ENCODE results near the gene ATG2B.

The ATG2B gene, protein sequence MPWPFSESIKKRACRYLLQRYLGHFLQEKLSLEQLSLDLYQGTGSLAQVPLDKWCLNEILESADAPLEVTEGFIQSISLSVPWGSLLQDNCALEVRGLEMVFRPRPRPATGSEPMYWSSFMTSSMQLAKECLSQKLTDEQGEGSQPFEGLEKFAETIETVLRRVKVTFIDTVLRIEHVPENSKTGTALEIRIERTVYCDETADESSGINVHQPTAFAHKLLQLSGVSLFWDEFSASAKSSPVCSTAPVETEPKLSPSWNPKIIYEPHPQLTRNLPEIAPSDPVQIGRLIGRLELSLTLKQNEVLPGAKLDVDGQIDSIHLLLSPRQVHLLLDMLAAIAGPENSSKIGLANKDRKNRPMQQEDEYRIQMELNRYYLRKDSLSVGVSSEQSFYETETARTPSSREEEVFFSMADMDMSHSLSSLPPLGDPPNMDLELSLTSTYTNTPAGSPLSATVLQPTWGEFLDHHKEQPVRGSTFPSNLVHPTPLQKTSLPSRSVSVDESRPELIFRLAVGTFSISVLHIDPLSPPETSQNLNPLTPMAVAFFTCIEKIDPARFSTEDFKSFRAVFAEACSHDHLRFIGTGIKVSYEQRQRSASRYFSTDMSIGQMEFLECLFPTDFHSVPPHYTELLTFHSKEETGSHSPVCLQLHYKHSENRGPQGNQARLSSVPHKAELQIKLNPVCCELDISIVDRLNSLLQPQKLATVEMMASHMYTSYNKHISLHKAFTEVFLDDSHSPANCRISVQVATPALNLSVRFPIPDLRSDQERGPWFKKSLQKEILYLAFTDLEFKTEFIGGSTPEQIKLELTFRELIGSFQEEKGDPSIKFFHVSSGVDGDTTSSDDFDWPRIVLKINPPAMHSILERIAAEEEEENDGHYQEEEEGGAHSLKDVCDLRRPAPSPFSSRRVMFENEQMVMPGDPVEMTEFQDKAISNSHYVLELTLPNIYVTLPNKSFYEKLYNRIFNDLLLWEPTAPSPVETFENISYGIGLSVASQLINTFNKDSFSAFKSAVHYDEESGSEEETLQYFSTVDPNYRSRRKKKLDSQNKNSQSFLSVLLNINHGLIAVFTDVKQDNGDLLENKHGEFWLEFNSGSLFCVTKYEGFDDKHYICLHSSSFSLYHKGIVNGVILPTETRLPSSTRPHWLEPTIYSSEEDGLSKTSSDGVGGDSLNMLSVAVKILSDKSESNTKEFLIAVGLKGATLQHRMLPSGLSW (N-terminal part only)

DNA sequence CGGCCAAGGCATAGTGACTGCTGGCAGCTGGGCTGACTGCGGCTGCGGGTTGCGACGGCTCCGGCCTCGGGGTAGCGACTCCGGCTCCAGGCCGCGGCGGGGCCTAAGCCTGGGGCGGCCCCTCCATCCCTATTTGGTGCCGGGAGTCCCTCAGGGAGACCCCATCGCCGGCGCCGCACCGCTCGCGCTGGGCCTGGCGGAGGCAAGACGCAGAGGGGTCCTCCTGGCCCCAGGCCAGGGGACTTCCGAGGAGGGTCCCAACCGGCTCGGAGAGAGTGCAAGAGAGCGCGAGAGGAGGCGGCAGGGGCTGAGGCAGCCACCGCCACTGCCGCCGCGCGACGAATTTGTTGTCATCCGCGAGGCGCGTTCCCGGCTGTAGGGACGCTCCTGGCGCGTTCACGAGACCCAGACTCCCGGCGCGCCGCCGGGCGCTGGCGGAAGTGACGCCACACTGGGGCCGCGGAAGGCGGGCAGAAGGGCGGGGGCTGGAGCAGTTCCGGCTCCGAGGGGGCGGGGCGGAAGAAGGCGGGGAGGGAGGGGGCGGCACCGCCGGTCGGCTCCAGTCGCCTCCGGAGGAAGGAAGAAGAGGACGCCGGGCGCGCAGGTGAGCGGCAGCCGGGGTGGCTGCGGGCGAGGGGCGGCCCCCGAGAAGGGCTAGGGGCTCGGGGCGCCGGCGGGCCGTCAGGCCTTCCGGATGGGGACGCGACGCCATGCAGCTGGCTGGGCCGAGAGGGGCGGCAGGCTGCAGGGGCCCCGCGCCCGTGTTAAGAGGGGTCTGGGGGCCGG is at the start of gene ATG2B, which contains the start of gene GSKIP:
Gene ATG2B (minus strand): TSS at position 377 of the 786 bp plus-strand sequence. CDS start 365 bp downstream, at position 12.
Gene GSKIP (plus strand): TSS at position 562 of the 786 bp plus-strand sequence. CDS start 18,722 bp downstream, outside the sequence.
- peak; percentile 81 for DNase-seq (ENCODE audit: low spot score)

DNA sequence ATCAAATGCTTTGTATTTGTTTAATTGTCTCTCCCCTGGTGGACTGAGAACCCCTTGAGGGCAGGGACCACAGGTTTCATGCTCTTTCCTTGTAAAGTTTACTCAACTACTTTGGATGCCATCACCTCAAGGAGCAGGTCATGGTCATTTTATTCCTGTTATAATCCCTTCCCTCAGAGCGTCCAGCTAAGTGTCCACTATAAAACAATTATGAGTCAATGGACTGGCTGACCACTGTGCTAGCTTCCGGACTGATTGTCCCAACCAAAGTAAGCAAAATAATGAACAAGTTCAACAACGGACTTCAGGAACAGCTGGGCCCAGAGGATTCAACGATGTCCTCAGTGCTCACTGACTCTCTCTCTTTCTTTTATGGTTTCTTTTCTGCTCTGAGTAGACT is 47.0 kb upstream of the ATG2B start:
- no peak for DNase-seq (ENCODE audit: low spot score)

DNA sequence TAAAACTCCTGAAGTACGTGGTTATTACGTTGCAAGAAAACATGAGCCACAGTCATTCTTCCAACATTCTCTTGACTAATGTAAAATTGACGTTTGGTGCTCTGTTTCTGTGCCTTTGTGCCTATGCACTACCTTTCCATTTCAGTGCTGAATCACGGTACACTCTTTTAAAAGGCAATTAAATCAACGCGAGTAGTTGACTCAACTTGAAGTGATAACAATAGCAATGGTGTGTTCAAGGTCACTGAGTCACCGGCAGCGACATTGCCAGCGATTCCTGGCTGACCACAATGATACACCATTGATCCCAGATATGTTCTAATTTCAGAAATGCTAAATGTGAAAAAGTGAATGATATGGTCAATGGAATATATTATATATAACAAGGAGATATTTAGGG is 46.6 kb upstream of the ATG2B start:
- no peak for DNase-seq (ENCODE audit: low spot score)

DNA sequence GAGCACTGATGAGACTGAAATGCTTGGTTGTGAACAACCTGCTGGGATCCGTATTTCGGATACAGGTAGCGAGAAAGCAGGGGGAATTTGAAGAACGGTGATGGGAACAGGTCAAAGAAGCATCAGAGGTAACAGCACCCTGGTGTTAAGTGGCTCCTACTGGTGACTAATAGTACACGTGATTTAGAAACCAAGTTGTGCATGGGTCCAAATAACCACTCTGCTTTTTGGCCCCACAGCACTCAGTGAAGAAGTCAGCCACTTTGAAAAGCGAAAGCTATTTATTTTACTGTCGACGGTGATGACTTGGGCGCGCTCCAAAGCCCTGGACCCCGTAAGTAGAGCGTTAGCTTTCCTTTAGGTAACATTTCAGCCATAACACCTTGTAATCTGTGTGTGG is 45.5 kb upstream of the ATG2B start:
- no peak for DNase-seq (ENCODE audit: low spot score)

DNA sequence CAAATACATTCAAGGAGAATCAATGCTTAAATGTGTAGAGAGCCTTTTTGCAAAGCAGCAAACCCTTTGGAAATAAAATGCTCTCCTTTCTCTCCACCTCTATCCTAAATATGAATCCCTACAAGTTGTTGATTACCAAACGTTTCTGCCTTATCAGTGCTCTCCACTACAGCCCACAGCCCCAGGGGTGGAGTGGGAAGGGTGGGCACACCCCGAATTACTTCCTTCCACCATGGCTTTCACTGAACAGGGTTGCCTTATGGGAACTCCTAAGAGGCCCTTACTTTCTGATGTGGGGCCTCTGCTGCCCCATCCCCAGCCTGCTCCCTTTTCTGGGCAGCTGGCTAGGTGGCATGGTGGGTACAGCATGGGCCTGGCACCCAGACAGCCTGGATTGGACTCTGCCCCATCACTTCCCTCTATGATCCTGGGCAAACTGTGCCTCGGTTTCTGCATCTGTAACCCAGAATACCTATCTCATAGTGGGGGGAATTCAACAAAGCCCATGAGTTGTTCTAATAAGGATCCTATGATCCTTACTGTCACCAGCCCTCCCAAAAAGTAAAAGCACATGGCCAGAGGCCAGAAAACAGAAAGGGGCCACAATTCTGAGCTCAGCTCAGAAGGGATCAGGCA is 44.9 kb upstream of the ATG2B start:
- no peak for DNase-seq (ENCODE audit: low spot score)

DNA sequence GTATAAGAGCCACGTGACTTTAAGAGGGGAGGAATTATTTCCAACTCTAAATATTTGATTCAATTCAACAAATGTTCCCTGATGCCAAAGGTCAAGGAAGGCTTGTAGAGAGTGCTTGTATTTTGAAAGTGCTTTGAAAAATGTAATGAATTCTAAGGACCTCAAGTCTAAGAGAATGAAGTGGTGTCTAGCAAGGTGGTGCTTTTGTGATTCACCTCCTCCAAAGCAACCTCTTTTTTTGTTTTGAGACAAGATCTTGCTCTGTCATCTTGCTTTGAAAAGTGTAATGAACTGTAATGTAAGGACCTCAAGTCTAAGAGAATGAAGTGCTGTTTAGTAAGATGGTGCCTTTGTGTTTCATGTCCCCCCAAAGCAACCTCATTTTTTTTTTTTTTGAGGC is 42.5 kb upstream of the ATG2B start:
- DNase-seq (ENCODE audit: low spot score) = no peak

DNA sequence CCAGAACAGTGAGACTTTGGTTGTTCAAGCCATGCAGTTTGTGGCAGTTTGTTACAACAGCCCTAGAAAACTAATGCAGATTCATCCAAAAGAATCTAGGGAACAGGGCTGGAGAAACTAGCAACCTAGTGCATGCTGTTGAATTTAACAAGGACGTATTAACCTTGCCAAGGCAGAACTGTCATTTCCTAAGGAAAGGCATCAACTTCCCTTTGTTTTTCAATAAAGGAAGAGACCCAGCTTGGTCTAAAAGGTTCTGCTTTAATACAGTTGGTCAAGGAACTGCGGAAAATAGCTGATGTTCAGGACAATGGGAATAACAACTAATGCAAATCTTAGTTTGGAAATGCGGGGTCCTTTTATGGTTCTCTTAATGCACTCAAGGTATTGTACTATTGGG is 40.3 kb upstream of the ATG2B start:
- DNase-seq (ENCODE audit: low spot score) = peak; percentile 36

DNA sequence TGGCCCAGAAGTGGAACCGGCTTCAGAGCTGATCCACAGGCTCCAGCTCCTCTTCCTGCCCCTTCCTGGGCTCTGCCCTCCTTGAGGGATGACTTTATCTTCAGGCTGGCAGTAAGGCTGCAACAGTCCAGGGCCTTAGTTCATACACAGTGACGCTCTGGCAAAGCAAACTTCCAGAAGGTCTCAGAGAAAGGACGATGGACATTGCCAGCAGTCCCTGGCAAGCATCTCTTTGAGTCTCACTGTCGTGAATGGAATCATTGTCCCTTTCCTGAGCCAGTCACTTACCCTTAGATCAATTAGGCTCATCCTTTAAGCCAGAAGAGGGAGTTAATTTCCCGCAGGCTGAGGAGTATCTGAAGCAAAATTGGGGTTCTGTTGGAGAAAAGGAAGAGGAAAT is 37.4 kb upstream of the ATG2B start:
- DNase-seq (ENCODE audit: low spot score) = no peak

DNA sequence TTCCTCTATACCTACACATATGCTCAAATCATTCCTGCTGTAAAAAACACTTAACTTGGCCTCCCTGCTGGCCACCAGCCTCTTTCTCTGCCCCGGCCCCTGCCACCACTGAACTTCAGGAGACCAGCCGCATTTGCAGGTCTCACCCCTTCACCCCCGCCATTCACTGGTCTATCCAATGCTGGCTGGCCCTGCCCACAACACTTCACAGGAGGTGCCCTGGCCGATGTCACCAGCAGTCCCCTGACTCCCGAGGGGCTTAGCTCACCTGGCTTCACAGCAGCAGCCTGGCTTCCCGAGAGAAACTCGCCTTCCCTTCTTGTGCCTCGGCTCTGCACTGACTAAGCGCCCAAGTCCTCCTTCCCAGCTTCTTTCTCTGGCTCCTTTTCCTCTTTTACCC is 36.3 kb upstream of the ATG2B start:
- no peak for DNase-seq (ENCODE audit: low spot score)

DNA sequence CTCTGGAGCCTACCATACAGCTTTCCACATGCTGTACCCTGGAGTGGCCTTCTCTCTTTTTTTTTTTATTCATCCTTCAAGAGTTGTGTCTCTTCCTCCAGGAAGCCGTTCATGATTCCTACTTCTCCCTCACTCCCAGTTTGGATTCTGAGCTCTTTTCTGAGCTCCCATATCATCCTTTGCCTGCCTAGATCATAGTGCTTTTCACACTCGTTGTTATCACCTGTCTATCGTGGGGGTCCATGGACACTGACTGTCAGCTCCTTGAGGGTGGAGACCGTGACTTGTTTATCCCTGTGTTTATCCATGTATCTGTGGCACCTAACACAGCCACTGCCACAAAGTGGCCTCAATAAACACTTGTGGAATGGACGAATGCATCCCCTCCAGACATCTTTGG is 35.8 kb upstream of the ATG2B start:
- no peak for DNase-seq (ENCODE audit: low spot score)

DNA sequence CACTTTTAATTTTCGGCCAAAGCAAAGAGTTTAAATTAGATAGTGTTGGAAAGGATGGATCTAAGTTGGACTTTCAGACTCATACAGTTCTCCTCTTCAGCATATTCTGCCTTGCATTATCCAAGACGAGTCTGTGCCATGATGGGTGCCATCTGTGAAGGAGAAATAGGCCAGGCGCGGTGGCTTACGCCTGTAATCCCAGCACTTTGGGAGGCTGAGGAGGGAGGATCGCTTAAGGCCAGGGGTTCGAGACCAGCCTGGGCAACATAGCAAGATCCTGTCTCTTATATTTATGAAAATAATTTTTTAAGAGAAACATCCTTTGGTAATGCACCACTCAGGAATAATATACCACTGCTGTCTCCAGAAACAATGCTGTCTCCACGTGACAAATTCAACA is 35.3 kb upstream of the ATG2B start:
- DNase-seq (ENCODE audit: low spot score) = no peak

DNA sequence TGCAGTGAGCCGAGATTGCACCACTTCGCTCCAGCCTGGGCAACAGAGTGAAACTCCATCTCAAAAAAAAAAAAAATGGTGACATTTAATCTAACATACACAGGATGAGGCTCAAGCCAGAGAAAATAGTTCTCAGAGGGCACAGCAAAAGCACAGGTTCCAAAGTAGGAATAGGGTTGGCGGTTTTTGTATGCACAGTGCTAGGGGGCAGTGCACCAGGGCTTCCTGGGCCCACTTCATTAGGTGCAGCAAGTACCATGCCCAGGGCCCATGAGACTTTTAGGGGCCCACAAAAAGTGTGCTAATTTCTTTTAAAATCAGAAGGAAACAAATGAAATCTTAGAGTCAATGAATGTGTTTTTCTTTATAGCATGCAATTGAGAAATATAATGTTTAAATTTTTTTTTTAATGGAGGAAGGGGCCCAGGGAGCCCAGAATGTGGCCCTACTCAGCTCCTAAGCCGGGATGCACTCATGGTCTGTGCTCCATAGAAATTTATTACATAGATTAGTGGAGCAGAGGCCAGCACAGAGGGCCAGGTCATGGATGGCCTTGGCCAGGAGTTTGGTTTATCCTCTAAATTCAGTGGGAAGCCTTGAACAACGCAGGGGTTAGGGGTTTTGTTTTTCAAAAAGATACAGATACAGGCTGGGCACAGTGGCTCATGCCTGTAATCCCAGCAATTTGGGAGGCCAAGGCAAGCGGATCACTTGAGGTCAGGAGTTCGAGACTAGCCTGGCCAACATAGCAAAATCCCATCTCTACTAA is 31.1 kb upstream of the ATG2B start:
- no peak for DNase-seq (ENCODE audit: low spot score)

DNA sequence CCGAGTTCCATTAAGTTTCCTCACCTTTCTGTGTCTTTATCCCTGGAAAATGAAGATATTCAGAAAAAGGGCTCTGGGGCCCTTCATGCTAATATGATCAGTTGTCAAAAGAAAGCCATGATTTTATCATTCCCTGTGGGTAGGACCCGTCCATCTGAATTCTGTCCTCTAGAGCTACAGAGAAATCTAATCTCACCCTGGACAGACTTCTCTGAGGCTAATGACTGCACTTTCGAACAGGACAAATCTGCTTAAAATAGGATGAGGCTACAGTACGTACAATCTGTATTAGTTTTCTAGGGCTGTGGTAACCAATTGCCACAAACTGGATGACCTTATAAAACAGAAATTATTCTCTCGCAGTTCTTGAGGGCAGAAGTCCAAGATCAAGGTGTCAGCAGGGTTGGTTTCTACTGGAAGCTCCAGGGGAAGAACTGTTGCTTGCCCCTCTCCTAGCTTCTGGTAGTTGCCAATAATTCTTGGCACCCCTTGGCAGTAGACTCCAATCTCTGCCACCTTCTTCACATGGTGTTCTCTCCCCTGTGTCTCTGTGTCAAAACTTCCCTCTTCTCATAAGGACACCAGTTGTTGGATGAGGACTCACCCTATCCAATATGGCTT is 30.0 kb upstream of the ATG2B start:
- DNase-seq (ENCODE audit: low spot score) = no peak

DNA sequence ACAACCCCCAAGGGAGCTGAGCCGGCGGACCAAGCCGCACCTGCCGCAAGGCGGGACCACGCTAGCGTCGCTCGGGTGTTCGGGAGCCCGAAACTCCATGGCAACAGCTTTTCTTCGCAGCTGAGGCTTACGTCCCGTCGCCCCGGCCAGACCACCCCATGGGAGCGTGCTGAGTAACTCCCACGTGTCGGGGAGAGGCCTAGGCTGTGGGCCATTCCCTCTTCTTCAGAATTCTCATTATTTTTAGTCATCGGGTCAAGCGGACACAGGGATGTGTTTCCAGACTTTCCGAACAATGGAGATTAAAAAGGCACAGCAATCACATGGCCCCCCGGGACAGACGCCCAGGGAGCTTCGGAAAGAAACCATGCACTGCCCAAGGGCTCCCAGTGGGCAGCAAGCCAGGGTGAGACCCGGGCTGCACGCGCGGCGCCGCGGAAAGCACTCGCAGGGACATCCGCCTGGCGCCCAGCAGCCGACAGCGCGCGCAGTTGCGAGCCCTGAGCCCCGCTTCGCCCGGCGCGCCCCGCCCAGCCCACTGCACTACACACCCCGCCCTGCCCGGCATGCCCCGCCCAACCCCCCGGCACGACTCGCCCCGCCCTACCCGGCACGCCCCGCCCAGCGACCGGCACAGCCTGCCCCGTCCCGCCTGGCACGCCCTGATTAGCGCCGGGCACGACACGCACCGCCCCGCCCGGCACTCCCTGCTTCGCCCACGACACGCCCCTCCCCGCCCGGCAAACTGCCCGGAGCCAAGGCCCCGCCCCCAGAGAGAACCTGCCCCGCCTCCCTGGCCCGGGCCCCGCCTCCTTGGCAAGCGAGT is 28.4 kb upstream of the ATG2B start:
- peak; percentile 93 for DNase-seq (ENCODE audit: low spot score)

DNA sequence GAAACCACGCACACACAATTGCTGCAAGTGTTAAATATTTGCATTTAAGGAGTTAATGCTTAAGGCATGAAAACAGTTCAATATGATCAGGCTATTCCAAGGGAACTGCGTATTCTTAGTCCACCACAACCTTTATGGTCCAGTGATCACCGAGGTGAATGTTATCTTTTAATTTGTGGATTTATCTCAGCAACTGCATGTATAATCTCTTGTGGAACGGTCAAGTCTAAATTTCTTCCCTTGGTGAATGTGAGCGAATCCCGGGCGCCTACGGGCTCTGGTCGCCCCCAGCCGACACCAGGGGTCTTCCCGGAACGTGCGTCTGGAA is 27.8 kb upstream of the ATG2B start:
- DNase-seq (ENCODE audit: low spot score) = peak; percentile 11

DNA sequence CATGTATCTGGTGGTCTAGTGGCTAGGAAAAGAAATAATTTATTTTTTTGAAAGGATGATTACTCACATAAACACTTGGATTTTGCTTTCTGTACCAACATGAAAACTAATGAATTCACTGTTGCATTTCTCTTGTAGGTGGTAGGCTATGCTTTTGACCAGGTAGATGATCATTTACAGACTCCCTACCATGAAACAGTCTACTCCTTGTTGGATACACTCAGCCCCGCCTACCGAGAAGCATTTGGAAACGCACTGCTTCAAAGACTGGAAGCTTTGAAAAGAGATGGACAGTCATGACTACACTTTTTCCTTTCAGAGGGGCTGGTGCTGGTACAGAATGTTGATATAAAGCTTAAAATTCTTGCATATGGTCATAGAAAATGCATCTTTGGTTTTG is 22.2 kb upstream of the ATG2B start:
- no peak for DNase-seq (ENCODE audit: low spot score)

DNA sequence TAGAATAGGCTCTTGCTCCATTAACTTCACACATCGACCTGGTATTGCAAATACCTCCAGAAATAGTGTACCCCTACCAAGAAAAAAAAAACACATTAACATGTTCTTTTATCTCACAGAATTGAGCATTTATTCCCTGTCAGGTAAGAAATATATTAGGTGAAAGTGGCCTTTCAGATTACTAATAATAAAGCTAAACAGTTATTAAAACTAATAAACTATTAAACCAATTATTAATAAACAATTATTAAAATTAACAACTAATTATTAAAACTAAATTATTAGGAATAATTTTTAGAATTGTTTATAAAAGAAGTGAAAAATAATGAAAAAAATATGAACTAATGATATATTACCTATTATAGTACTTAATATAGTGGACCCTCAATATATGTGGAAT is 21.6 kb upstream of the ATG2B start:
- no peak for DNase-seq (ENCODE audit: low spot score)

DNA sequence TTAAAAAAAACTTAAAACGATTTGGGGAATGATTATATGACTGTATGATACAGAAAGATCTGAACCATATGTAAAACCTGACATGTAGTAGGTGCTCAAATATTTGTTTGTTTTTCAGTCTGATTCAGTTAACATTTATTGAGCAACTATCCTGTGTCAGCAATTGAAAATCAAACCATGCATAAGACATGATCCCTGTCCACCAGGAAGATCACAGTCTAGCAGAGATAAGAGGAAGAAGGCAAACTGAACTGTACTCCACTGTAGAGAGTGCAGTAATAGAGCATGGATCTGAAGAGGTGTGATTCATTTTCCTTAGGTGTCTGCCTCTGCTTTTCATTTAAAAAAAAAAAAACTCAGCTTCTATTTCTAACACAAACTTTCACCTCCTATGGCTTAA is 20.9 kb upstream of the ATG2B start:
- no peak for DNase-seq (ENCODE audit: low spot score)

DNA sequence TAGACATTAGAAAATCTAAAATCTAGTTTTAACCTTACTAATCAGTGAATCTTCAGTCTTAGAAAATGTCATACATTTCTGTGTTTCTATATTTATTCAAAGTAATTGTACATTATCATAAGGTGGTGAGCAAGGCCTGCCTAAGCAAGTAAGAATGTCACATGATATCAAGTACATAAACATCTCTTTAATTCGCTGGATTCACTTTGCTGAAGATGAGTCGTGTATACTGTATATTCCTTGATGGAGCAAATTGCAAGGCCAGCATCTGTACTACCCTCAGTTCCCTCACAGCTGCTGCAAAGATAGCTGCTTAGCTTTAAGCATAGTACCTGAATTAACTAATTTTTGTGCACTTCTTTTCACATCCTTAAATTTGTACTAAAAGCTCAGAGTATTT is 20.3 kb upstream of the ATG2B start:
- DNase-seq (ENCODE audit: low spot score) = no peak

All from kidney capillary endothelial cell (primary cell).